MG63 (cell line): ENCODE results near the gene RASGRP1. TPM values are rescaled to one million over a fixed set of nuclear protein-coding genes. Genes with fewer than 3 reads are reported as not detected.
"Not testable (repeated sequence)": the region's sequence is repeated elsewhere in the genome, so short reads cannot be mapped to it uniquely, and the experiment has no call there.

Source experiments
- DNase-seq: peaks from one replicate; pipeline ENCODE4 v3.0.0-alpha.2; 2020
- H3K27me3 ChIP-seq: fragments of 250-450 bp; sonication (Bioruptor Pico); 2 replicates; pipeline ENCODE4 v1.5.1; 2020; ENCODE audit warnings: mild to moderate bottlenecking, moderate library complexity
- H3K36me3 ChIP-seq: fragments of 250-450 bp; sonication (Bioruptor Pico); 2 replicates; pipeline ENCODE4 v1.5.1; 2020; ENCODE audit warnings: mild to moderate bottlenecking, moderate library complexity
- H3K4me3 ChIP-seq: fragments of 250-450 bp; sonication (Bioruptor Pico); 2 replicates; pipeline ENCODE4 v1.5.1; 2020; ENCODE audit warnings: mild to moderate bottlenecking, moderate library complexity
- H3K9me3 ChIP-seq: fragments of 250-450 bp; sonication (Bioruptor Pico); 2 replicates; pipeline ENCODE4 v1.5.1; 2020; ENCODE audit warnings: mild to moderate bottlenecking, moderate library complexity
- total RNA-seq: library from RNA; depleted of rRNA; stranded (reverse); fragments of >200 nt; shearing (Covaris generic); gene quantifications from 2 replicates; pipeline ENCODE4 v1.2.3, GENCODE V29; 2014; ENCODE audit warnings: low replicate concordance

RASGRP1 gene
- total RNA-seq, 1 experiment from 2014 or later = not detected

- Histone ChIP-seq H3K27me3 (no peaks in the 10 kb centered on the region), H3K4me3 (no peak overlapping the region), H3K9me3 (no peaks in the 10 kb centered on the region), H3K36me3 (no peaks in the 10 kb centered on the region)
- DNase-seq = no peak
These were observed 22.6 kb upstream of the RASGRP1 start for GRCh38 chr15:38587214-38587613.

GRCh38 chr15:38586005-38586404, 21.4 kb upstream of the RASGRP1 start:
- not testable (repeated sequence) for DNase-seq, H3K36me3 ChIP-seq

GRCh38 chr15:38578626-38579025, 14.0 kb upstream of the RASGRP1 start:
- no peaks in the 10 kb centered on the region for H3K27me3 ChIP-seq
- H3K4me3 ChIP-seq = no peak overlapping the region
- no peaks in the 10 kb centered on the region for H3K36me3 ChIP-seq
- DNase-seq = no peak
- 0 out of 2 replicates have a peak, but pooled peaks cover 2% of the 10 kb centered on the region for H3K9me3 ChIP-seq

More at GRCh38 chr15:38586005-38586404, 21.4 kb upstream of the RASGRP1 start:
- not testable (repeated sequence) for H3K9me3 ChIP-seq, H3K27me3 ChIP-seq, H3K4me3 ChIP-seq

DNA sequence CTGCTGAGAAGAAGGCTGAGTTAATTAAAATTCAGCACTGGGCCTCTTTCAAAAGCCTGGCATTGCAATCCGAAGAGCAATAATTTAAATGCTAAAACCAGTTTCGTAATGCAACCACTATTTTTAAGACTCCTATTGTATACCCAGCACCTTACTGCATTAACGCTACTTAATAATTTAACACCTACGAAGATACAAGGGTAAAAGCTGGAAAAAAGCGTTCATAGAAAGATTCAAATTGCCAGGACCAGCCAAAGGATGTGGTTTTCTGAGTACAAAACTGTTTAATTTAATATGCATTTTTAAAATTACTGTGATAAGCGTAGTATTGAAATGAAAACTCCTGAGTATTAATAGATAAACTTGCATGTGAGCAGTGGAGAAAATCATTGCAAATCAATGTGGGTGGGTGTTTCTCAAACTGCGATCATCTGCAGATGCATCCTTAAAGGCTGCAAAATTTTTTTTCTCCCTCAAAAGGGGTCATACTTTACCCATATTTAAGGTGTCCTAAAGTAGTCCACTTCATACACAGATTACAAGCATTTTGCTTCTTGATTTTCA, 12.9 kb upstream of the RASGRP1 start:
- H3K36me3 ChIP-seq = no peaks in the 10 kb centered on the region

DNA sequence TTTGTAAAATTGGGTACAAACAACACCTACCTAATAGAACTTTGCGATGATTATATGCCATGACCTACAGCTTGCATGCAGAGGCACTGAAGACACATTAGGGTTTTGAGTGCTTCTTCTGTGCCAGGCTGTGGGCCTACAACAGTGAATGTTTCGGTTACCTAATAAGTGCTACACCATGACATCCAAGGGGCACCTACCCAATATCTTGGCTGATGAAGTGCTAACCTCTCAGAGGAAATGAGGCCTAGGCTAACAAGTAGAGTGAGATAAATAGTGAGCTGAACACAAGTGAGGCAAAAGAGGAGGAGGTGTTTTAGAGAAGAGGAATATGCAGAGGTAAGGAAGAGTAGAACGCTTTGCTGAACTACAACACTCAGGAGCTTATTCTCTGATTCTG, 12.2 kb upstream of the RASGRP1 start:
- DNase-seq = no peak
- no peak overlapping the region for H3K4me3 ChIP-seq
- H3K27me3 ChIP-seq = no peaks in the 10 kb centered on the region

More for the DNA sequence above, 12.9 kb upstream of the RASGRP1 start:
- DNase-seq = no peak
- Histone ChIP-seq H3K4me3 (no peak overlapping the region), H3K27me3 (no peaks in the 10 kb centered on the region), H3K9me3 (0 out of 2 replicates have a peak, but pooled peaks cover 2% of the 10 kb centered on the region)

GRCh38 chr15:38576261-38576660, 11.6 kb upstream of the RASGRP1 start:
- no peak for DNase-seq
- Histone ChIP-seq H3K4me3 (no peak overlapping the region), H3K36me3 (no peaks in the 10 kb centered on the region), H3K9me3 (no peaks in the 10 kb centered on the region), H3K27me3 (no peaks in the 10 kb centered on the region)

More for the DNA sequence above, 12.2 kb upstream of the RASGRP1 start:
- Histone ChIP-seq H3K36me3 (no peaks in the 10 kb centered on the region), H3K9me3 (no peaks in the 10 kb centered on the region)

DNA sequence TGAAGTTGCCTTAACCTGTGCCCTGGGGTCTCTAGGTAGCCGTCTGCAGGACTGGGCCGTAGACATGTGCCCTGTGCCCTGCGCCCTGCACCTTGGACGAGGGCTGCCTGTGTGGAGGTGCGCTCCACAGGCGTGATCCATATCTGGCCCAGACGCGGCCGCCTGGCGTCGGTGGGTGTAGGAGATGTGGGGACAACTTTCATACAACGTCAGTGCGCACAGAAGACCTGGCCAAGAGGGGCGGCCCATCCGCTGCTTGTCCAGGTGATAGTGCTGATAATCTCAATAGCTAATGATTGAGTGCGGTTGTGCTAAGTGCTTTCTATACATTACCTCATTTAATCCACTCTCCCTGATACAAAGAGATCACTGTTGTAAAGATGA, 665 bp upstream of the RASGRP1 start:
- no peak for DNase-seq
- Histone ChIP-seq H3K9me3 (no peaks in the 10 kb centered on the region), H3K36me3 (no peaks in the 10 kb centered on the region), H3K27me3 (peaks cover 10% of the 10 kb centered on the region), H3K4me3 (no peak overlapping the region)

DNA sequence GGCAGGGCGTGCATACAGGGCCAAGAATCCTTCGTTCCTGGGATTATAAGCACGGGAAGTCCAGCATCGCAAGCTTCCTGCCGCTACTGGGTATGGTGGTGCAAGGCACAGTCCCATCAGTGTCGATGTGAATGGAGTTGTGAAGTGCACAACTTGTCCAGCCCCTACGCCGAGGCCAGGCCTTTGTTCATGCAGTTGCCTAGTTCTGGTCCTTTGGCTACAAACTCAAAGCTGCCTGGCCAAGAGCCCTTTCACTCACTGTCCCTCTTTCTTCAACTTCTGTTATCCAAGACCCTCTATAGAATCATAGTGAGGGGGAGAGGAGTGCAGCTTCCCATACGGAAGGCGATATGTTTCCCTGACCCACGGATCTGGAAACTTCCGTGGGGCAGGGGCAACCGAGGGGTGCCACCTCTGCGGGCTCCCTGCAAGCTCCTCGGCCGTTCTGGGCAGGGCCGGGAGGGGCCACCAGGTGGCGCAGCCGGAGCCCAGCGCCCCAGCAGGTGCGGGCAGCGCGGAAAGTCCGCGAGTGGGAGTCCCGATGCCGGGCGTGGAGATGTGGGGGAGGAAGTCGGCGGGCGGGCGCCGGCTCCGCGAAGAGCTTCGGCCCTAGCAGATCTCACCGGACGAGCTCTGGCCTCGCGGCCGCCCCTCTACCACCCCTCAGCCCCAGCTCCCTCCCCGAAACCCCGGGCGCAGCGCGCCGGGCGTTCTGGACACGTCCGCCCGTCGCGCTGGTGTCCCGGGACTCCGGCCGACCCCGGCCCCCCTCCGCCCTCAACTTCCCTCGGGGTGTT, 693 bp downstream of the RASGRP1 start:
- Histone ChIP-seq H3K9me3 (no peaks in the 10 kb centered on the region), H3K4me3 (peak overlapping the region; percentile 45), H3K27me3 (peaks cover 10% of the 10 kb centered on the region), H3K36me3 (no peaks in the 10 kb centered on the region)
- DNase-seq = peak; percentile 36

GRCh38 chr15:38562278-38562677, 2.3 kb downstream of the RASGRP1 start:
- Histone ChIP-seq H3K36me3 (no peaks in the 10 kb centered on the region), H3K27me3 (peaks cover 10% of the 10 kb centered on the region), H3K9me3 (no peaks in the 10 kb centered on the region), H3K4me3 (no peak overlapping the region)
- DNase-seq = no peak

DNA sequence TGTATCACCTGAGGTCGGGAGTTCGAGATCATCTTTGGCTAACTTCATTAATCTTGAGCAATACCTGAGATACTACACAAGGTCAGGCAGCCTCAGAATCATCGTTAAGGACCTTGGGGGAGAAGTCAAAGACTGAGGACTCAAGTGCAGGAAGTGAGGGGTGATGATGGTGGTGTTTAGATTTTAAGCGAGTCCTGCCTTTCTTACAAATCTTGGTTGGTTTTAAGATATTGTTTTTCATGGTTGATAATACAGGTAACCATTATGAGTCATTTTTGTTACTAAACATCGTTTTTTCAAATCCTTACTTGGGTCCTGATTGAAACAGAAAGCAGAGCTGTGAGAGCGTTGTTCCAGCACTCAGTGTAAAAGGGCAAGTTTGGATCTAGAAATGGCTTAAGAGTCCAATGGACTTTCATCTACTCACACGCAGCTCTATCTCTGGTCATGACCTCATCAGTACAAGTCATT, 4.1 kb downstream of the RASGRP1 start:
- no peak overlapping the region for H3K4me3 ChIP-seq
- peaks cover 10% of the 10 kb centered on the region for H3K27me3 ChIP-seq
- DNase-seq = no peak
- H3K9me3 ChIP-seq = no peaks in the 10 kb centered on the region
- no peaks in the 10 kb centered on the region for H3K36me3 ChIP-seq

DNA sequence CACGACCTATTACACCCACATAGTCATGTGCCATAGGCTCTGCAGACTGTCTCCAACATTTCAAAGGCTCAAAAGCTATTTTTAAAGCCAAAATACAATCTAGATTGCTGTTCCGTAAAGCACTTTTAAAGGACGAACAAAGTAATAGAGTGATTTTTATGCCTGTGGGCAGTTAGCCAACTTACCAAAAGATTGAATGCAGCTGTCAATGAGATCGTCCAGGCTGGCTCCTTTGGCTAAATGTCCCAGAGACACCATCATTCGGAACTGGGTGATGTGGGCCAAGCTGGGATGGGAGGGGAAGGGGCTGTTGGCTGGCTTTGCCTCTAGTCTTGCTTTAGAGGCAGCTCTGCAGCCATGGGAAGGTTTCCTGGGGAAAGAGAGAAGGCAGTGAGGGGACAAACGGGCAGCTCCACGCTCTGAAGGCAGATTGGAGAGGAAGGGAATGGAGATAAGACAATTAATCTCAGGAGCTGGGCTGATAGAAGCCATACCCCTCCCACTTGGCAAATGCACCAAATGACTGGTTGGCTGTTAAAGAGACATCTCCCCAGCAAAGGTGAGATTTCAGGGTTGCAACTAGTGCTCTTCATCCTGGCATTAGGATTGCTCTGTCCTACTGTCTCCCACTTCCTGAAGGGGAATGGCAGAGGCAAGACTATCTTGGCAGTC, 4.8 kb downstream of the RASGRP1 start:
- Histone ChIP-seq H3K4me3 (no peak overlapping the region), H3K36me3 (no peaks in the 10 kb centered on the region), H3K27me3 (peaks cover 4% of the 10 kb centered on the region), H3K9me3 (no peaks in the 10 kb centered on the region)
- DNase-seq = no peak

- no peak for DNase-seq
- H3K9me3 ChIP-seq = no peaks in the 10 kb centered on the region
- H3K27me3 ChIP-seq = 0 out of 2 replicates have a peak, but pooled peaks cover 3% of the 10 kb centered on the region
- H3K4me3 ChIP-seq = no peak overlapping the region
- H3K36me3 ChIP-seq = no peaks in the 10 kb centered on the region
These were observed 5.5 kb downstream of the RASGRP1 start for GRCh38 chr15:38559131-38559530.

GRCh38 chr15:38558372-38559059, 6.1 kb downstream of the RASGRP1 start:
- DNase-seq = no peak
- H3K9me3 ChIP-seq = no peaks in the 10 kb centered on the region
- no peaks in the 10 kb centered on the region for H3K36me3 ChIP-seq
- H3K27me3 ChIP-seq = no peaks in the 10 kb centered on the region
- no peak overlapping the region for H3K4me3 ChIP-seq

- no peak for DNase-seq
- Histone ChIP-seq H3K4me3 (no peak overlapping the region), H3K27me3 (no peaks in the 10 kb centered on the region), H3K36me3 (no peaks in the 10 kb centered on the region), H3K9me3 (no peaks in the 10 kb centered on the region)
These were observed 6.7 kb downstream of the RASGRP1 start for GRCh38 chr15:38557921-38558320.

GRCh38 chr15:38555686-38556334, 8.8 kb downstream of the RASGRP1 start:
- no peaks in the 10 kb centered on the region for H3K9me3 ChIP-seq
- H3K4me3 ChIP-seq = no peak overlapping the region
- H3K36me3 ChIP-seq = no peaks in the 10 kb centered on the region
- peaks cover 3% of the 10 kb centered on the region; the same call in 1 of the 2 replicates for H3K27me3 ChIP-seq
- no peak for DNase-seq

GRCh38 chr15:38554354-38554753, 10.3 kb downstream of the RASGRP1 start:
- DNase-seq = no peak
- Histone ChIP-seq H3K4me3 (no peak overlapping the region), H3K36me3 (no peaks in the 10 kb centered on the region), H3K27me3 (peaks cover 3% of the 10 kb centered on the region; the same call in 1 of the 2 replicates), H3K9me3 (no peaks in the 10 kb centered on the region)
